ENCODE data around the gene DSG3.

DNA sequence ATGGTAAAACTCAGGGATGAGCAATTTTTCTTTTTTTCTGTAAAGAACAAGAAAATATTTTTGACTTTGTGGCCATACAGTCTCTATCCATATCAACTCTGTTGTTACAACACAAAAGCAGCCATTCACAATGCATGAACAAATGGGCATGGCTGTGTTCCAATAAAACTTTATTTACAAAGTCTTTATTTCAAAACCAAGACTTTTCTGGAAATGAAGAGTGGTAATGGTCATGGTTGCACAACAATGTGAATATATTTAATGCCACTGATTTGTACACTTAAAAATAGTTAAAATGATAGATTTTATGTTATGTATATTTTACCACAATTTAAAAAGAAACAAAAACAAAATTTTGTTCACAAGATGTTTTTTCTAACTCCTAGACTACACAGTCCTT, 1.6 kb upstream of the DSG3 start:
- TF ChIP-seq, protein P1, sequence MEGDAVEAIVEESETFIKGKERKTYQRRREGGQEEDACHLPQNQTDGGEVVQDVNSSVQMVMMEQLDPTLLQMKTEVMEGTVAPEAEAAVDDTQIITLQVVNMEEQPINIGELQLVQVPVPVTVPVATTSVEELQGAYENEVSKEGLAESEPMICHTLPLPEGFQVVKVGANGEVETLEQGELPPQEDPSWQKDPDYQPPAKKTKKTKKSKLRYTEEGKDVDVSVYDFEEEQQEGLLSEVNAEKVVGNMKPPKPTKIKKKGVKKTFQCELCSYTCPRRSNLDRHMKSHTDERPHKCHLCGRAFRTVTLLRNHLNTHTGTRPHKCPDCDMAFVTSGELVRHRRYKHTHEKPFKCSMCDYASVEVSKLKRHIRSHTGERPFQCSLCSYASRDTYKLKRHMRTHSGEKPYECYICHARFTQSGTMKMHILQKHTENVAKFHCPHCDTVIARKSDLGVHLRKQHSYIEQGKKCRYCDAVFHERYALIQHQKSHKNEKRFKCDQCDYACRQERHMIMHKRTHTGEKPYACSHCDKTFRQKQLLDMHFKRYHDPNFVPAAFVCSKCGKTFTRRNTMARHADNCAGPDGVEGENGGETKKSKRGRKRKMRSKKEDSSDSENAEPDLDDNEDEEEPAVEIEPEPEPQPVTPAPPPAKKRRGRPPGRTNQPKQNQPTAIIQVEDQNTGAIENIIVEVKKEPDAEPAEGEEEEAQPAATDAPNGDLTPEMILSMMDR (IDR thresholded peaks at IDR 0.05): no peak
- no peak for TF ChIP-seq ZFX (IDR thresholded peaks at IDR 0.05; ENCODE audit: borderline replicate concordance)

Measured in 22Rv1 (cell line).